ENCODE measurements around the gene RIN3. TPM values are rescaled to one million over a fixed set of nuclear protein-coding genes. Genes with fewer than 3 reads are reported as not detected.
A peak's percentile ranks its signal among the peaks of the same experiment; 100 is the strongest.

Gene RIN3
- total RNA-seq, 3 donors from 2014 or later (not counting 1 experiment from before 2014, with no cell fraction given), result 248 to 289 (median 282) TPM

DNA sequence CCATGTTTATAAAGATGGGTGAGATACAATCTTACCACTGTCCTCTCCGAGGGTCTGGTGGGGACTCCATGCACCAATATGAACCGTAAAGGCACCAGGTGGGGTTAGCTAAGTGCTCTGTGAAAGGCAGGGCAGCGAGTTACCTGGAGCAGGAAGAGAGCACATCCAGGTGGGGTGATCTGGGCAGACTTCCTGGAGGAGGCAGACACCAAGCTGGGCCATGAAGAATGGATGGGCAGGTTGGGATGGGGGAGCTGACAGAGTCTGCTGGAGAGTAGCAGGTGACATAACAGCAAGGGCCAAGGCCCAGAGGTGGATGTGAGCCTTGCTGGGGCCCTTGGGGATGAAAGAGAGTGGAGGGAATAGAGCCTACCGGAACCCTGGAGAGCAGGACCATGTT, 45.9 kb downstream of the RIN3 start:
- 95% methylated on average over 4 of the region's 4 CpGs for WGBS (ENCODE audit: insufficient coverage)
- H3K4me1 Mint-ChIP-seq, result peaks cover 34 to 38% of the 10 kb centered on the region in 2 donors
- DNase-seq (no peak), ATAC-seq (no peak)
- H3K36me3 ChIP-seq (ENCODE audit: control insufficient read depth, insufficient read depth, low read length), result peaks cover 66% of the 10 kb centered on the region
- H3K27ac ChIP-seq (ENCODE audit: low read length), result no peak overlapping the region
- intact Hi-C loops (cut with micrococcal nuclease), result no loop called here
- H3K27me3 Mint-ChIP-seq (ENCODE audit: low read depth in 2 of 2), result no peaks in the 10 kb centered on the region
- H3K4me1 ChIP-seq (ENCODE audit: control insufficient read depth, insufficient read depth, low read length), result peaks cover 33% of the 10 kb centered on the region
- no peak overlapping the region for H3K4me3 ChIP-seq (ENCODE audit: low read length)
- no peaks in the 10 kb centered on the region for H3K9me3 Mint-ChIP-seq
- TF ChIP-seq, protein P1, sequence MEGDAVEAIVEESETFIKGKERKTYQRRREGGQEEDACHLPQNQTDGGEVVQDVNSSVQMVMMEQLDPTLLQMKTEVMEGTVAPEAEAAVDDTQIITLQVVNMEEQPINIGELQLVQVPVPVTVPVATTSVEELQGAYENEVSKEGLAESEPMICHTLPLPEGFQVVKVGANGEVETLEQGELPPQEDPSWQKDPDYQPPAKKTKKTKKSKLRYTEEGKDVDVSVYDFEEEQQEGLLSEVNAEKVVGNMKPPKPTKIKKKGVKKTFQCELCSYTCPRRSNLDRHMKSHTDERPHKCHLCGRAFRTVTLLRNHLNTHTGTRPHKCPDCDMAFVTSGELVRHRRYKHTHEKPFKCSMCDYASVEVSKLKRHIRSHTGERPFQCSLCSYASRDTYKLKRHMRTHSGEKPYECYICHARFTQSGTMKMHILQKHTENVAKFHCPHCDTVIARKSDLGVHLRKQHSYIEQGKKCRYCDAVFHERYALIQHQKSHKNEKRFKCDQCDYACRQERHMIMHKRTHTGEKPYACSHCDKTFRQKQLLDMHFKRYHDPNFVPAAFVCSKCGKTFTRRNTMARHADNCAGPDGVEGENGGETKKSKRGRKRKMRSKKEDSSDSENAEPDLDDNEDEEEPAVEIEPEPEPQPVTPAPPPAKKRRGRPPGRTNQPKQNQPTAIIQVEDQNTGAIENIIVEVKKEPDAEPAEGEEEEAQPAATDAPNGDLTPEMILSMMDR (IDR thresholded peaks at IDR 0.05), result no peak
- no peaks in the 10 kb centered on the region for H3K36me3 Mint-ChIP-seq
- no peaks in the 10 kb centered on the region for H3K27me3 ChIP-seq (ENCODE audit: control insufficient read depth, insufficient read depth, low read length)
- H3K27ac Mint-ChIP-seq, result peak overlapping the region; percentile 29 to 78
- H3K9me3 ChIP-seq (ENCODE audit: control insufficient read depth, insufficient read depth, low read length), result no peaks in the 10 kb centered on the region
- H3K4me3 Mint-ChIP-seq, result no peak overlapping the region

DNA sequence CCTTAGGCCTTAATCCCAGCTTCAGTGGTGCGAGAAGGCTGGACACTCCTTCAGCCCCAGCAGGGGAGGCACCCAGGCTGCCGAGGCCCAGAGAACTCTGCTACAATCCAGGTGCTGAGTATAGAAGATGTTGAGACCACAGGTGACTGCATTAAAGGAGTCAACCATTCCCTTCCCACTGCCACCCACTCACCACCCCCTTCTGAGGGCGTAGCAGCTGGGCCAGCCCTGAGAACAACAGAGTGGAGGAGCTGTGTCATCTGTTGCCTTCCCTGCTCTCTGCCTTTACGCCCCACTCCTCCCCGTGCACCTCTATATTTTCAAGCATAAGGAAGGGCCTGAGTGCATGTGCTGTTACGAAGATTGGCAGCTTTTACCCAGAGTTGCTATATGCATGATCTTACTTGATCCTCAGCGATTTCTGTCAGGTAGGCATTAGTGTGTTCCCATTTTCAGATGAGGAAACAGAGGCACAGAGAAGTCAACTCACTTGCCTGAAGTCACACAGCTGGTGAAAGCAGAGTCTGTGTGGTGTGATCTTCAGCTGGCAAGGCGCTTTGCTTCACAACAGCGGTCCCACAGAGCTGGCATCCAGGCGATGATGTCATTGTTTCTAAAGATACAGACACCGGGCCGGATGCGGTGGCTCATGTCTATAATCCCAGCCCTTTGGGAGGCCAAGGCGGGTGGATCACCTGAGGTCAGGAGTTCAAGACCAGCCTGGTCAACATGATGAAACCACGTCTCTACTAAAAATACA, 46.7 kb downstream of the RIN3 start:
- peak overlapping the region in 1 of 2 donors; percentile 78 for H3K27ac Mint-ChIP-seq
- H3K4me1 Mint-ChIP-seq, result peaks cover 38 to 43% of the 10 kb centered on the region in 2 donors
- Histone ChIP-seq H3K27ac (ENCODE audit: low read length) (no peak overlapping the region), H3K4me3 (ENCODE audit: low read length) (no peak overlapping the region), H3K36me3 (ENCODE audit: control insufficient read depth, insufficient read depth, low read length) (peaks cover 73% of the 10 kb centered on the region), H3K27me3 (ENCODE audit: control insufficient read depth, insufficient read depth, low read length) (no peaks in the 10 kb centered on the region), H3K4me1 (ENCODE audit: control insufficient read depth, insufficient read depth, low read length) (peaks cover 34% of the 10 kb centered on the region), H3K9me3 (ENCODE audit: control insufficient read depth, insufficient read depth, low read length) (no peaks in the 10 kb centered on the region)
- H3K27me3 Mint-ChIP-seq (ENCODE audit: low read depth in 2 of 2), result no peaks in the 10 kb centered on the region
- intact Hi-C loops (cut with micrococcal nuclease), result no loop called here
- no peaks in the 10 kb centered on the region for H3K9me3 Mint-ChIP-seq
- no peaks in the 10 kb centered on the region for H3K36me3 Mint-ChIP-seq
- 93% methylated on average over 14 of the region's 15 CpGs for WGBS (ENCODE audit: insufficient coverage)
- DNase-seq (peak in 1 of 2 donors; percentile 67), ATAC-seq (no peak)
- TF ChIP-seq, protein P1 (IDR thresholded peaks at IDR 0.05), result no peak
- H3K4me3 Mint-ChIP-seq, result no peak overlapping the region

DNA sequence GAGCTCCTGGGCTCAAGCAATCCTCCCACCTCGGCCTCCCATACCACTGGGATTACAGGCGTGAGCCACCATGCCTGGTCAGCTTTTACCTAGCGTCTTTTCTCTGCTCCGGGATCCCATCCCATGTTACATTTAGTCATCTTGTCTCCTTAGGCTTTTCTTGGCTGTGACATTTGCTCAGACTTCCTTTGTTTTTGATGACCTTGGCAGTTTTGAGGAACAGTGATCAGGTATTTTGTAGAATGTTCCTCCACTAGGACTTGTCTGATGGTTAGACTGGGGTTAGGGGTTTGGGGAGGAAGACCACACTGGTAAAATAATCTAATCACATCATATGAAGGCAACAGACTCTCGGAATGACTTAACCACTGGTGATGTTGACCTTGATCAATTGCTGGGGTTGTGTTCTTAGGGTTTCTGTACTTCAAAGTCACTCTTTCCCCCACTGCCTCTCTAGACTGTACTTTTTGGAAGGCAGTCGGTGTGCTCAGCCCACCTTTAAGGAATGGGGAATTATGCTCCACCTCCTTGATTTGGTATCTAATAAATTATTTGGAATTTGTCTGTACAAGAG, 48.4 kb downstream of the RIN3 start:
- Mint-ChIP-seq H3K27ac (peak overlapping the region; percentile 36 to 58), H3K4me3 (no peak overlapping the region), H3K36me3 (no peaks in the 10 kb centered on the region), H3K27me3 (ENCODE audit: low read depth in 2 of 2) (no peaks in the 10 kb centered on the region), H3K9me3 (no peaks in the 10 kb centered on the region), H3K4me1 (peaks cover 27 to 37% of the 10 kb centered on the region in 2 donors)
- TF ChIP-seq, protein P1 (IDR thresholded peaks at IDR 0.05), result no peak
- ATAC-seq, result no peak
- Histone ChIP-seq H3K9me3 (ENCODE audit: control insufficient read depth, insufficient read depth, low read length) (peaks cover 1% of the 10 kb centered on the region), H3K36me3 (ENCODE audit: control insufficient read depth, insufficient read depth, low read length) (peaks cover 74% of the 10 kb centered on the region), H3K4me1 (ENCODE audit: control insufficient read depth, insufficient read depth, low read length) (peaks cover 29% of the 10 kb centered on the region), H3K27ac (ENCODE audit: low read length) (no peak overlapping the region), H3K27me3 (ENCODE audit: control insufficient read depth, insufficient read depth, low read length) (no peaks in the 10 kb centered on the region), H3K4me3 (ENCODE audit: low read length) (no peak overlapping the region)
- 94% methylated on average over 4 of the region's 6 CpGs for WGBS (ENCODE audit: insufficient coverage)
- intact Hi-C loops (cut with micrococcal nuclease), result no loop called here
- no peak for DNase-seq
